ENCODE data around the gene SORCS1. TPM values are rescaled to one million over a fixed set of nuclear protein-coding genes. Genes with fewer than 3 reads are reported as not detected.

Gene SORCS1
- total and polyA plus RNA-seq, 2 experiments from 2014 or later, result 2.9 to 8.9 TPM

GRCh38 chr10:106571192-106571946 is 593.1 kb downstream of the SORCS1 start:
- peak; percentile 59 for DNase-seq (ENCODE audit: low spot score)
- no peaks in the 10 kb centered on the region for H3K9me2 ChIP-seq (ENCODE audit: insufficient read depth)
- Mint-ChIP-seq H3K4me1 (peaks cover 4% of the 10 kb centered on the region), H3K27ac (no peak overlapping the region), H3K36me3 (ENCODE audit: low read depth) (no peaks in the 10 kb centered on the region), H3K27me3 (ENCODE audit: insufficient read depth, low read depth, poor library complexity) (no peaks in the 10 kb centered on the region), H3K4me3 (no peak overlapping the region), H3K9me3 (no peaks in the 10 kb centered on the region)
- peak; percentile 54 for ATAC-seq
- H3K27me3 ChIP-seq (ENCODE audit: insufficient read depth), result no peaks in the 10 kb centered on the region
- H3K27ac ChIP-seq (ENCODE audit: low read depth), result no peak overlapping the region
- no peaks in the 10 kb centered on the region for H3K36me3 ChIP-seq (ENCODE audit: insufficient read depth)
- H3K79me2 ChIP-seq (replicated peaks; ENCODE audit: insufficient read depth), result no peaks in the 10 kb centered on the region
- H2AFZ ChIP-seq, result no peak overlapping the region
- H3F3A ChIP-seq (replicated peaks; ENCODE audit: low read depth), result no peaks in the 10 kb centered on the region
- H3K4me3 ChIP-seq, result no peak overlapping the region
- H3K4me2 ChIP-seq, result no peak overlapping the region
- no peaks in the 10 kb centered on the region for H3K4me1 ChIP-seq (ENCODE audit: insufficient read depth)
- no peaks in the 10 kb centered on the region for H4K20me1 ChIP-seq (replicated peaks; ENCODE audit: insufficient read depth)
- TF ChIP-seq, protein P1, sequence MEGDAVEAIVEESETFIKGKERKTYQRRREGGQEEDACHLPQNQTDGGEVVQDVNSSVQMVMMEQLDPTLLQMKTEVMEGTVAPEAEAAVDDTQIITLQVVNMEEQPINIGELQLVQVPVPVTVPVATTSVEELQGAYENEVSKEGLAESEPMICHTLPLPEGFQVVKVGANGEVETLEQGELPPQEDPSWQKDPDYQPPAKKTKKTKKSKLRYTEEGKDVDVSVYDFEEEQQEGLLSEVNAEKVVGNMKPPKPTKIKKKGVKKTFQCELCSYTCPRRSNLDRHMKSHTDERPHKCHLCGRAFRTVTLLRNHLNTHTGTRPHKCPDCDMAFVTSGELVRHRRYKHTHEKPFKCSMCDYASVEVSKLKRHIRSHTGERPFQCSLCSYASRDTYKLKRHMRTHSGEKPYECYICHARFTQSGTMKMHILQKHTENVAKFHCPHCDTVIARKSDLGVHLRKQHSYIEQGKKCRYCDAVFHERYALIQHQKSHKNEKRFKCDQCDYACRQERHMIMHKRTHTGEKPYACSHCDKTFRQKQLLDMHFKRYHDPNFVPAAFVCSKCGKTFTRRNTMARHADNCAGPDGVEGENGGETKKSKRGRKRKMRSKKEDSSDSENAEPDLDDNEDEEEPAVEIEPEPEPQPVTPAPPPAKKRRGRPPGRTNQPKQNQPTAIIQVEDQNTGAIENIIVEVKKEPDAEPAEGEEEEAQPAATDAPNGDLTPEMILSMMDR (conservative IDR thresholded peaks at IDR 0.05; ENCODE audit: low read depth in 2 of 2), result peak; percentile 70 to 73
- TF ChIP-seq STAT1 (IDR thresholded peaks at IDR 0.05; ENCODE audit: unreplicated experiment), result no peak
- no peak for TF ChIP-seq NANOG (IDR thresholded peaks at IDR 0.05; ENCODE audit: borderline replicate concordance)

DNA sequence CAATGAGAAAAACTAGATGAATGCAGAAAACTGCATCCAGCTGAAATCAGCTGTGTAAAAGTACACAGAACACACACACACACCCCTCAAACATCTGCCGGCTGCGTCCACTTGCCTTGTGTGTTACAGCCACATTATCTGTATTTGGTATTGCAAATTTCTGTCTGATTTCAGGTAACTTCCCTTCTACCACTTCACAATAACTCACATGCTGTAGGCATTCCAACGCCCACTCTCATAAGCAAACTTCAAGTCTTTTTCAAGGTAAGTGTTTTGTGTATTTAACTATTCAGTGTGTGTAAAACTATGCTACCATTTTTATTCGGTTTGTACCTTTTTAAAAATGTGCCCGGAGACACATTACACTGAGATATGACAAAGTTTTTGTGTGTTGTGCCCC is 594.2 kb downstream of the SORCS1 start:
- Histone ChIP-seq H3K9me2 (ENCODE audit: insufficient read depth) (0 out of 2 replicates have a peak, but pooled peaks cover 3% of the 10 kb centered on the region), H2AFZ (0 out of 2 replicates have a peak overlapping the region, but pooled peaks have one; percentile 10), H3K4me3 (no peak overlapping the region), H4K20me1 (replicated peaks; ENCODE audit: insufficient read depth) (no peaks in the 10 kb centered on the region), H3K4me1 (ENCODE audit: insufficient read depth) (no peaks in the 10 kb centered on the region), H3K79me2 (replicated peaks; ENCODE audit: insufficient read depth) (no peaks in the 10 kb centered on the region), H3K36me3 (ENCODE audit: insufficient read depth) (no peaks in the 10 kb centered on the region), H3K27ac (ENCODE audit: low read depth) (no peak overlapping the region), H3K27me3 (ENCODE audit: insufficient read depth) (no peaks in the 10 kb centered on the region), H3F3A (replicated peaks; ENCODE audit: low read depth) (no peaks in the 10 kb centered on the region), H3K4me2 (no peak overlapping the region)
- Mint-ChIP-seq H3K36me3 (ENCODE audit: low read depth) (no peaks in the 10 kb centered on the region), H3K4me1 (no peaks in the 10 kb centered on the region; the same call in 1 of the 3 replicates), H3K27me3 (ENCODE audit: insufficient read depth, low read depth, poor library complexity) (no peaks in the 10 kb centered on the region), H3K27ac (no peak overlapping the region), H3K4me3 (no peak overlapping the region), H3K9me3 (no peaks in the 10 kb centered on the region)
- TF ChIP-seq, protein P2, sequence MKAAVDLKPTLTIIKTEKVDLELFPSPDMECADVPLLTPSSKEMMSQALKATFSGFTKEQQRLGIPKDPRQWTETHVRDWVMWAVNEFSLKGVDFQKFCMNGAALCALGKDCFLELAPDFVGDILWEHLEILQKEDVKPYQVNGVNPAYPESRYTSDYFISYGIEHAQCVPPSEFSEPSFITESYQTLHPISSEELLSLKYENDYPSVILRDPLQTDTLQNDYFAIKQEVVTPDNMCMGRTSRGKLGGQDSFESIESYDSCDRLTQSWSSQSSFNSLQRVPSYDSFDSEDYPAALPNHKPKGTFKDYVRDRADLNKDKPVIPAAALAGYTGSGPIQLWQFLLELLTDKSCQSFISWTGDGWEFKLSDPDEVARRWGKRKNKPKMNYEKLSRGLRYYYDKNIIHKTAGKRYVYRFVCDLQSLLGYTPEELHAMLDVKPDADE (IDR thresholded peaks at IDR 0.05), result no peak
- TF ChIP-seq REST (IDR thresholded peaks at IDR 0.05; ENCODE audit: unreplicated experiment), result no peak
- no peak for TF ChIP-seq ZNF331 (CRISPR knock-in tag; IDR thresholded peaks at IDR 0.05; ENCODE audit: low read depth)
- ATAC-seq (no peak), DNase-seq (ENCODE audit: low spot score) (no peak)

Measured in GM23338 (cell line).